C4-2B (cell line): Measurements from ENCODE around the gene MAP3K13.

Experiments used
- H3K27ac ChIP-seq: fragments of 450-650 bp; 2 replicates; pipeline ENCODE4 v1.5.1; 2017
- ZFX ChIP-seq: fragments of 450-650 bp; IDR thresholded peaks from 2 replicates; pipeline ENCODE4 v1.6.1; 2017
- TF ChIP-seq, protein P1 (sequence below): fragments of 450-650 bp; conservative IDR thresholded peaks from 2 replicates; pipeline ENCODE4 v1.5.1; 2017; ENCODE audit warnings: mild to moderate bottlenecking

The MAP3K13 gene

GRCh38 chr3:185320949-185321348, 42.0 kb upstream of the MAP3K13 start:
- TF ChIP-seq, protein P1, sequence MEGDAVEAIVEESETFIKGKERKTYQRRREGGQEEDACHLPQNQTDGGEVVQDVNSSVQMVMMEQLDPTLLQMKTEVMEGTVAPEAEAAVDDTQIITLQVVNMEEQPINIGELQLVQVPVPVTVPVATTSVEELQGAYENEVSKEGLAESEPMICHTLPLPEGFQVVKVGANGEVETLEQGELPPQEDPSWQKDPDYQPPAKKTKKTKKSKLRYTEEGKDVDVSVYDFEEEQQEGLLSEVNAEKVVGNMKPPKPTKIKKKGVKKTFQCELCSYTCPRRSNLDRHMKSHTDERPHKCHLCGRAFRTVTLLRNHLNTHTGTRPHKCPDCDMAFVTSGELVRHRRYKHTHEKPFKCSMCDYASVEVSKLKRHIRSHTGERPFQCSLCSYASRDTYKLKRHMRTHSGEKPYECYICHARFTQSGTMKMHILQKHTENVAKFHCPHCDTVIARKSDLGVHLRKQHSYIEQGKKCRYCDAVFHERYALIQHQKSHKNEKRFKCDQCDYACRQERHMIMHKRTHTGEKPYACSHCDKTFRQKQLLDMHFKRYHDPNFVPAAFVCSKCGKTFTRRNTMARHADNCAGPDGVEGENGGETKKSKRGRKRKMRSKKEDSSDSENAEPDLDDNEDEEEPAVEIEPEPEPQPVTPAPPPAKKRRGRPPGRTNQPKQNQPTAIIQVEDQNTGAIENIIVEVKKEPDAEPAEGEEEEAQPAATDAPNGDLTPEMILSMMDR = no peak
- no peak for TF ChIP-seq ZFX
- no peak overlapping the region for H3K27ac ChIP-seq

DNA sequence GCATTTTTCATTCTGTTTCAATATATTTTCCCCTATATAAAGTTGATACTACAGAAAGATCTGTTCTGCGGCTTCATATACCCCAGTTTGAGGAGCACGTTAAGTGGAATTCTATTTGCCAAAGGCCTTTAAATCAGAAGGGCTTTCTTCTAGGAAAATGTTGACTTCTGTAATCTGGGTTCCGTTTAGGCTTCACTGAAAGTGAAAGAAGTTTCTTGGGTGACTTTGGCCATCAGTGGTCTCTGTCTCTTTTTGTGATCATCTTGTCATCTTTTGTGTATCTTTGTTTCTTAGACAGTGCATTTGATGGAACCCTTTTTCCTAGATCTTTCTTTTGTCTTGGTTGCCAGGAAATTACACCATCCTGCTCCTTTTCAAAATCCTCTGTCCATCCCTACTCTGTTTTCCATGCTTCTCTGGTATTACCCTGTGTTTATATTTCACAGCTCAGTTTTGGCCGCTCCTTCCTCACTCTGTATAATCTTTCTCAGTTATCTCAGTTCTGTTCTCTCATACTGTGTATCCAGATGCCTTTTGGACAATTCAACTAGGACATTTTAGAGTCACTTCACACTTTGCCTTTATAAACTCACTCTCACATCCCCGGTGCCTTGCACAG, 40.7 kb upstream of the MAP3K13 start:
- TF ChIP-seq, protein P1 = no peak
- TF ChIP-seq ZFX = no peak

DNA sequence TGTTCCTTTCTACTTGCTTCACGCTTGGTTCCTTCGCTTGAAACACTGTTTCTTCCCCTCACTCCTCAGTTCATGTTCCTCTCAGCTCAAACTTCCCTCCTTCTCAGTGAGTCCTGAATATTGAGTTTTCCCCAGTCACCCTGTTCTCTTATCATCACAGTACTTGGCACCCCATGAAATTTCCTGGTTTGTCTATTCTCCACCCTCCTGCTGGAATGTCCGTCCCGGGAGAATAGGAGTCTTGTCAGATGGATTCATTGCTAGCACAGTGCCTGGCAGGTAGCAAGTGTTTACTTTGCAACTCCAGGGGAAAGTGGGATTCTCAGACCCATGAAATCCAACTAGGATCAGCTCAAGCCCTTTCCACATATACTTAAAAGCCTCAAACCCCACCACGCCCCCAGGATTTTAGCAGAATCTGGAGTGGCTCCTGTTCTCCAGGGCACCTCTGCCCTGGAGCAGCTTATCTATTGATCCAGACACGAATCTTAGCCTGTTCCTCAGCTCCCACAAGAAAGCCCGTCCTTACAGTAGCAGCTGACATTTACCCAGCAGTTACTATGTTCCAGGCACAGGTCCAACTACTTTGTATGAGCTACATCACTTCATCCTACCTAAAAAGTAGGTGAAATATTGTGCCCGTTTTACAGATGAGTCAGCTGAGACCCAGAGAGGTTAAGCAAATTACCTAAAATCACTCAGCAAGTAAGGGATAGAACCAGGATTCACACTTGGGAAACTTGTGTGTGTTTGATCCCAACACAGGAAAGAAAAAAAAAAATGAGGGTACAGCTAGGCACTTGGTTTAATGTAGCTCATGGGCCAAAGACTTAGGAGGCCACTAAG, 36.8 kb upstream of the MAP3K13 start:
- no peak overlapping the region for H3K27ac ChIP-seq
- TF ChIP-seq ZFX = no peak
- TF ChIP-seq, protein P1 = no peak

More for the DNA sequence above, 40.7 kb upstream of the MAP3K13 start:
- no peak overlapping the region for H3K27ac ChIP-seq

GRCh38 chr3:185327062-185327461, 35.9 kb upstream of the MAP3K13 start:
- H3K27ac ChIP-seq = no peak overlapping the region
- TF ChIP-seq ZFX = no peak
- TF ChIP-seq, protein P1 = no peak

DNA sequence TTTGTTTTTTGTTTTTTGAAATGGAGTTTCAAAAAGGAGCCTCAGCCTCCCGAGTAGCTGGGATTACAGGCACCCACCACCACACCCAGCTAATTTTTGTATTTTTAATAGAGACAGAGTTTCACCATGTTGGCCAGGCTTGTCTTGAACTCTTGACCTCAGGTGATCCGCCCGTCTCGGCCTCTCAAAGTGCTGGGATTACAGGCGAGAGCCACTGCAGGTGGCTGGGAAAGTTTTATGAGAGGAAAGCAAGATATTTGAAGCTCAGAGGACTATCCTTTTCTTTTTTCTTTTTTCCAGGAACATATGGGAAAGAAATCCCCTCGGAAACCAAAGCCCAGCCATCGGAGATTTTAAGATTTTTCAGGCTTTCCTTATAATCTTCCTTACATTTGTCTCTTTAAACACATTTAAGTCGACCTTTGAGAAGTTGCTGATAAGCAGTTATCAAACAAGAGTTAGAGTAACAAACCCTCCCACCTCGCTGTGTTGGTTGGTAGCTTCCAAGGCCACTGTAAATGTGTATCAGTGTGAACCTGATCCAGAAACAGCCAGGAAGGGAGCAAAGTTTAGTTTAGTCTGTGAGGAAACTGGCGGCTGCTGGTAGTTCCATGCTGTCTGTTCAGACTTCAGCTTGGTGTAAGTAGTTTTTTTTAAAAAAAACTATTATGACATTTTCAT, 34.5 kb upstream of the MAP3K13 start:
- H3K27ac ChIP-seq = no peak overlapping the region
- no peak for TF ChIP-seq ZFX
- TF ChIP-seq, protein P1 = no peak

DNA sequence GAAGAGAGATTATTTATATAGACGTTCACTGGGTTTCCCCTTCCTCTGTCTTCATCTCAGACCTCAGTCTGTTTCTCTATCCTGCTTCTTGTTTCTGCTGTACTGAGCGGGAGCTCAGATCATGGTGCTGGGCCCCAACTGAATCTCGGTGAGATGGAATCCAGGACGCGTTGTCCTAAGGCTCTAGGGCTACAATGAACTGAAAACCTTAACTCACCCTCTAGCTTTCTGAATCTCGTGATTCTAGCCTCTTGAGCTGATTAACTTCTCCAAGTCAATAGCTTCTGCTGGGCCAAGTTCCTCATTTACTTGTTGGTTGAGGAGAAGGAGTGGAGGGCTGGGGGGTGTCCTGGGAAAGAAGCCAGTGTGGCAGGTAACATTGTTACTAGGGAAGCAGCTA, 32.7 kb upstream of the MAP3K13 start:
- TF ChIP-seq, protein P1 = no peak
- TF ChIP-seq ZFX = no peak
- H3K27ac ChIP-seq = no peak overlapping the region

- TF ChIP-seq, protein P1 = no peak
- TF ChIP-seq ZFX = no peak
- H3K27ac ChIP-seq = peak overlapping the region; percentile 9; the same call in 1 of the 2 replicates
These were observed 32.3 kb upstream of the MAP3K13 start for GRCh38 chr3:185330644-185331043.
